Gastrocnemius medialis (tissue), 4 donors: ENCODE data around the gene LCNL1. TPM values are rescaled to one million over a fixed set of nuclear protein-coding genes. Genes with fewer than 3 reads are reported as not detected.

ENCODE experiments used
- ATAC-seq, 2 donors: fragments of 150-250 bp; one replicate each; pipeline ENCODE4 v1.9.1; 2016
- DNase-seq, 2 donors: peaks; one replicate each; pipeline ENCODE4 v3.0.0-alpha.2; 2019
- H3K27ac ChIP-seq, 4 donors: fragments of 200-600 bp; sonication (generic); 1 replicate in 1 of 4; 2 replicates in 3 of 4; pipeline ENCODE4 v1.5.1; 2016 to 2018; ENCODE audit warnings: mild to moderate bottlenecking in 2 of 4, moderate library complexity in 1 of 4
- H3K27me3 ChIP-seq, 3 donors: fragments of 200-600 bp; sonication (generic) in 2 of 3; 1 replicate in 1 of 3; 2 replicates in 2 of 3; pipeline versions ENCODE4 v1.5.1 to v1.6.0; 2016 to 2019; ENCODE audit warnings: mild to moderate bottlenecking in 1 of 3, moderate library complexity in 1 of 3
- H3K36me3 ChIP-seq, 2 donors: fragments of 200-600 bp; sonication (generic) in 1 of 2; one replicate each; pipeline ENCODE4 v1.5.1; 2017 to 2018
- H3K4me1 ChIP-seq, 2 donors: fragments of 200-600 bp; sonication (generic) in 1 of 2; one replicate each; pipeline ENCODE4 v1.5.1; 2016 to 2017; ENCODE audit warnings: mild to moderate bottlenecking in 2 of 2
- H3K4me3 ChIP-seq, 4 donors: fragments of 200-600 bp; sonication (generic) in 3 of 4; 1 replicate in 1 of 4; 2 replicates in 3 of 4; pipeline ENCODE4 v1.5.1; 2016 to 2019; ENCODE audit warnings: mild to moderate bottlenecking in 2 of 4
- H3K9me3 ChIP-seq, 3 donors: fragments of 200-600 bp; sonication (generic) in 2 of 3; 1 replicate in 1 of 3; 2 replicates in 2 of 3; pipeline ENCODE4 v1.5.1; 2016 to 2019
- POLR2A ChIP-seq, 2 donors: fragments of 450-650 bp; IDR thresholded peaks; one replicate each; pipeline ENCODE4 v1.6.1; 2017; ENCODE audit warnings: antibody characterized with exemption in 2 of 2, mild to moderate bottlenecking in 2 of 2, moderate library complexity in 2 of 2
- in situ Hi-C, 4 donors: fragments of 200-750 bp; cut with MboI; loops; one replicate each; pipeline versions ENCODE4 v1.15.0 to v1.8.0; 2017; ENCODE audit warnings: low sequenced_read_pairs in 4 of 4
- intact Hi-C: fragments of 100-400 bp; cut with DNase I; formaldehyde crosslinking; loops from one replicate; pipeline ENCODE4 v1.15.1; 2023; ENCODE audit warnings: low total_unique reads
- total RNA-seq, 4 donors: library from RNA; depleted of rRNA; stranded (reverse); fragments of >200 nt; gene quantifications; one replicate each; pipeline versions ENCODE4 v1.1.0 to v1.2.3, GENCODE V29; 2016
- TF ChIP-seq, protein P1 (sequence below), 5 experiments: fragments of 450-650 bp in 3 of 5; fragments of 200-600 bp in 2 of 5; sonication (generic) in 2 of 5; IDR thresholded peaks in 4 of 5; conservative IDR thresholded peaks in 1 of 5; 1 replicate in 4 of 5; 2 replicates in 1 of 5; pipeline ENCODE4 v1.5.1; 2016 to 2019; ENCODE audit warnings: antibody characterized with exemption in 5 of 5, mild to moderate bottlenecking in 3 of 5, moderate library complexity in 3 of 5

The LCNL1 gene
- total RNA-seq, 4 donors from 2014 or later, result 0.10 TPM; not detected in 3

DNA sequence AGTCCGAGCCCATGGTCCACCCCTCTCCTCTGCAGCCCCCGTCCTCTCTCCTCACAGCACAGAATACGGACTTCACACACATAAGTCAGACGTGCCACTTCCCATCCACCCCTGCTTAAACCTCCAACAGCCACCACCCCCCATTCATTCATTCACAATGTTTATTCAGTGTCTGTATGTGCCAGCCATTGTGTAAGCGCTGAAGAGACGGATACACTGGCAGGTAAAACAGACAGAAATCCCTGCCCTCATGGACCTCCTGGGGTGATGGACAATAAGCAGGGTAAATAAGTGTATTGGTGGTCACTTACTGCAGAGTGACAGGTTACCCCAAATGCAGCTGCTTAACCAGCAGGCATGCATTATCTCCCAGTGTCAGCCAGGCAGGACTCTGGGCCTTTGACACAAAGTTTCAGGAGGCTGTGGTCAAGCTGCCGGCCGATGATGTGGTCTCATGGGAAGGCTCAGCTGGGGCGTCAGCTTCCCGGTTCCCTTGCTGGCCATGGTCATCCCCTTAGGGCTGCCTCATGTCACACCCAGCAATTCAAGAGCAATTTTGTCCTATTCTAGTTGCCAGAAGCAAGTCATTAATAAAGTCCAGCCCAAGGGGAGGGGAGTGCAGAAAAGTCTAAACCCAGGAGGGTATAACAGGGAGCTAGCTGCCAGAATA, 7.6 kb downstream of the LCNL1 start:
- in situ Hi-C loops (no loop called here), intact Hi-C loops (loop anchor here (5.0 kb wide), 1 partner anchor 143 kb away; the partner anchor contains the start of gene PHPT1)
- no peaks in the 10 kb centered on the region for H3K9me3 ChIP-seq
- H3K36me3 ChIP-seq, result peaks cover 0 to 7% of the 10 kb centered on the region in 2 donors
- ATAC-seq, result no peak
- TF ChIP-seq, protein P1, sequence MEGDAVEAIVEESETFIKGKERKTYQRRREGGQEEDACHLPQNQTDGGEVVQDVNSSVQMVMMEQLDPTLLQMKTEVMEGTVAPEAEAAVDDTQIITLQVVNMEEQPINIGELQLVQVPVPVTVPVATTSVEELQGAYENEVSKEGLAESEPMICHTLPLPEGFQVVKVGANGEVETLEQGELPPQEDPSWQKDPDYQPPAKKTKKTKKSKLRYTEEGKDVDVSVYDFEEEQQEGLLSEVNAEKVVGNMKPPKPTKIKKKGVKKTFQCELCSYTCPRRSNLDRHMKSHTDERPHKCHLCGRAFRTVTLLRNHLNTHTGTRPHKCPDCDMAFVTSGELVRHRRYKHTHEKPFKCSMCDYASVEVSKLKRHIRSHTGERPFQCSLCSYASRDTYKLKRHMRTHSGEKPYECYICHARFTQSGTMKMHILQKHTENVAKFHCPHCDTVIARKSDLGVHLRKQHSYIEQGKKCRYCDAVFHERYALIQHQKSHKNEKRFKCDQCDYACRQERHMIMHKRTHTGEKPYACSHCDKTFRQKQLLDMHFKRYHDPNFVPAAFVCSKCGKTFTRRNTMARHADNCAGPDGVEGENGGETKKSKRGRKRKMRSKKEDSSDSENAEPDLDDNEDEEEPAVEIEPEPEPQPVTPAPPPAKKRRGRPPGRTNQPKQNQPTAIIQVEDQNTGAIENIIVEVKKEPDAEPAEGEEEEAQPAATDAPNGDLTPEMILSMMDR (IDR thresholded peaks at IDR 0.05 in 4 of 5, conservative IDR thresholded peaks at IDR 0.05 in 1 of 5), result no peak
- peaks cover 12 to 15% (median 14%) of the 10 kb centered on the region in 3 donors for H3K27me3 ChIP-seq
- no peak overlapping the region for H3K27ac ChIP-seq
- peaks cover 6 to 12% of the 10 kb centered on the region in 2 donors for H3K4me1 ChIP-seq
- no peak overlapping the region for H3K4me3 ChIP-seq
- no peak for DNase-seq

DNA sequence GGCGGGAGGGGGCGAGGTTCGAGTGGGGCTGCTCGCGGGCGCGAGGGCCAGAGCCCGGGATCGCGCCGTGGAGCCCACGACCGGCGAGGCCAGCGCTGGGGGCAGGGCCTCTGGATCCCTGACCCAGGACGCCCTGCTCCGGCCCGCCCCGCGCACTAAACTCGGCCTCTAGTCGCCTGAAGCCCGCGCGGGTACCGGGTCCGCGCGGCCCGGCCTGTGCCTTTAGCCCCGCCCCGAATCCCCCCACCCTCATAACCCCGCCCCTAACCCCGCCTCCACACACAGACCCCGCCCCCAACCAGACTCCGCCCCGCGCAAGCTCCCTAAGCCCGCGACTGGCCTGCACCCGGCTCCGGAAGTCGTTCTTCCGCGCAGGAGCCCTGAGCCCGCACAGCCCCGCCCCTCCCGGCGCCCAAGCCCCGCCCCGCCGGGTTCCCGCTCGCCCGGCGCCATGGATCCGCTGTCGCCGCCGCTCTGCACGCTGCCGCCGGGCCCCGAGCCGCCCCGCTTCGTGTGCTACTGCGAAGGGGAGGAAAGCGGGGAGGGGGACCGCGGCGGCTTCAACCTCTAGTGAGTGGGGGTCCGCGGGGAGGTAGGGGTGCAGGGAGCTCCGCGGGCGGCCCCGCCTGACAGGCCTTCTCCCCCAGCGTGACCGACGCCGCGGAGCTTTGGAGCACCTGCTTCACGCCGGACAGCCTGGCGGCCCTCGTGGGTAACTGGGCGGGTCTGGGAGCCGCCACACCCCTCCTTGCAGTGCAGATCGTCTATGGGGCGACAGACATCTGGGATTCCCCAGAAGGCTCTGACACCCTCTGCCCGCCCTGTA, 9.4 kb downstream of the LCNL1 start, which contains the start of gene PAXX:
Gene PAXX (plus strand): TSS at position 430 of the 826 bp plus-strand sequence. CDS start 22 bp downstream, at position 452.
- H3K4me1 ChIP-seq, result peaks cover 6 to 12% of the 10 kb centered on the region in 2 donors
- H3K27ac ChIP-seq, result peak within 1 kb of the TSS; percentile 58 to 86 (median 80)
- in situ Hi-C loops (no loop called here), intact Hi-C loops (loop anchor here (1.0 to 5.0 kb wide), 4 partner anchors 14 to 145 kb away; partner anchors contain the start of genes PHPT1 and TRAF2)
- H3K27me3 ChIP-seq, result peaks cover 14 to 19% (median 18%) of the 10 kb centered on the region in 3 donors
- peaks cover 0 to 7% of the 10 kb centered on the region in 2 donors for H3K36me3 ChIP-seq
- ATAC-seq (peak; percentile 90 to 94), DNase-seq (peak; percentile 85 to 88)
- H3K4me3 ChIP-seq, result peak within 1 kb of the TSS; percentile 65 to 95 (median 82)
- TF ChIP-seq, protein P1 (IDR thresholded peaks at IDR 0.05 in 4 of 5, conservative IDR thresholded peaks at IDR 0.05 in 1 of 5), result no peak
- peak in 1 of 2 donors; percentile 40 for TF ChIP-seq POLR2A (IDR thresholded peaks at IDR 0.05)
- no peaks in the 10 kb centered on the region for H3K9me3 ChIP-seq

- DNase-seq (no peak), ATAC-seq (no peak)
- Histone ChIP-seq H3K4me3 (peak overlapping the region; percentile 65 to 95 (median 82)), H3K36me3 (peaks cover 0 to 7% of the 10 kb centered on the region in 2 donors), H3K9me3 (no peaks in the 10 kb centered on the region), H3K27ac (peak overlapping the region; percentile 58 to 86 (median 80)), H3K27me3 (peaks cover 14 to 19% (median 18%) of the 10 kb centered on the region in 3 donors), H3K4me1 (peaks cover 6 to 12% of the 10 kb centered on the region in 2 donors)
- in situ Hi-C loops (no loop called here), intact Hi-C loops (loop anchor here (1.0 to 5.0 kb wide), 4 partner anchors 15 to 146 kb away; partner anchors contain the start of genes PHPT1 and TRAF2)
- TF ChIP-seq, protein P1 (IDR thresholded peaks at IDR 0.05 in 4 of 5, conservative IDR thresholded peaks at IDR 0.05 in 1 of 5), result no peak
- no peak for TF ChIP-seq POLR2A (IDR thresholded peaks at IDR 0.05)
These were observed 10.1 kb downstream of the LCNL1 start for GRCh38 chr9:136992819-136993369.

- in situ Hi-C loops (no loop called here), intact Hi-C loops (loop anchor here (5.0 kb wide), 1 partner anchor 147 kb away; the partner anchor contains the start of gene PHPT1)
- TF ChIP-seq POLR2A (IDR thresholded peaks at IDR 0.05), result no peak
- TF ChIP-seq, protein P1 (IDR thresholded peaks at IDR 0.05 in 4 of 5, conservative IDR thresholded peaks at IDR 0.05 in 1 of 5), result no peak
- H3K36me3 ChIP-seq, result peaks cover 0 to 7% of the 10 kb centered on the region in 2 donors
- ATAC-seq (no peak), DNase-seq (no peak)
- H3K4me1 ChIP-seq, result peaks cover 6 to 12% of the 10 kb centered on the region in 2 donors
- H3K9me3 ChIP-seq, result no peaks in the 10 kb centered on the region
- peaks cover 14 to 19% (median 18%) of the 10 kb centered on the region in 3 donors for H3K27me3 ChIP-seq
- H3K27ac ChIP-seq, result no peak overlapping the region
- H3K4me3 ChIP-seq, result no peak overlapping the region
These were observed 11.5 kb downstream of the LCNL1 start for GRCh38 chr9:136994180-136994887.
